Lung (tissue), 12 donors: Measurements from ENCODE around the gene NFATC2. TPM values are rescaled to one million over a fixed set of nuclear protein-coding genes. Genes with fewer than 3 reads are reported as not detected.

Experiments used
- ATAC-seq: fragments of 200-7000 bp; cut with Tn5 transposase; one replicate; pipeline ENCODE4 v1.9.1; 2020; ENCODE audit warnings: moderate number of reproducible peaks; ENCODE audit not compliant: insufficient read depth, low FRiP score
- DNase-seq, 3 donors: peaks; one replicate each; pipeline ENCODE4 v3.0.0-alpha.2; 2013 to 2017
- H3K27ac ChIP-seq, 2 donors: one replicate each; pipeline ENCODE4 v1.5.1; 2013; ENCODE audit warnings: mild to moderate bottlenecking in 2 of 2, moderate library complexity in 2 of 2, control low read depth in 1 of 2, inconsistent platforms in 1 of 2, low read depth in 1 of 2, low read length in 1 of 2
- H3K27me3 ChIP-seq, 3 donors: one replicate each; pipeline ENCODE4 v1.5.1; 2013; ENCODE audit warnings: low read length in 2 of 3; ENCODE audit not compliant: control insufficient read depth in 3 of 3, insufficient read depth in 3 of 3
- H3K36me3 ChIP-seq, 4 donors: one replicate each; pipeline ENCODE4 v1.5.1; 2013; ENCODE audit warnings: low read length in 4 of 4, mild to moderate bottlenecking in 1 of 4, moderate library complexity in 1 of 4; ENCODE audit not compliant: control insufficient read depth in 4 of 4, insufficient read depth in 4 of 4
- H3K4me1 ChIP-seq, 5 donors: one replicate each; pipeline ENCODE4 v1.5.1; 2013; ENCODE audit warnings: low read length in 5 of 5, mild to moderate bottlenecking in 2 of 5, moderate library complexity in 1 of 5; ENCODE audit not compliant: control insufficient read depth in 5 of 5, insufficient read depth in 5 of 5
- H3K4me3 ChIP-seq: one replicate; pipeline ENCODE4 v1.5.1; 2013; ENCODE audit warnings: mild to moderate bottlenecking, control low read depth, moderate library complexity
- H3K9ac ChIP-seq, 2 donors: one replicate each; pipeline ENCODE4 v1.5.1; 2013; ENCODE audit warnings: low read length in 2 of 2, control low read depth in 1 of 2; ENCODE audit not compliant: insufficient read depth in 1 of 2
- H3K9me3 ChIP-seq, 4 donors: one replicate each; pipeline ENCODE4 v1.5.1; 2013; ENCODE audit warnings: low read length in 3 of 4, mild to moderate bottlenecking in 1 of 4, moderate library complexity in 1 of 4; ENCODE audit not compliant: control insufficient read depth in 4 of 4, insufficient read depth in 3 of 4
- CTCF ChIP-seq: IDR thresholded peaks from 2 replicates; pipeline ENCODE4 v1.5.1; 2012; ENCODE audit warnings: mild to moderate bottlenecking; ENCODE audit errors: control extremely low read depth, extremely low read depth
- WGBS, 2 donors: extraction: QIAGEN DNeasy Blood & Tissue Kit; methylation state at CpG; one replicate each; pipeline ENCODE4 v1.1.7; 2013; 5-methylcytosine and 5-hydroxymethylcytosine counted together
- polyA plus RNA-seq, 2 donors: library from polyadenylated mRNA; stranded (reverse); fragments of 200-250 nt; gene quantifications; one replicate each; pipeline ENCODE4 v1.2.1, GENCODE V29; 2013
- total RNA-seq, 2 donors: library from RNA; depleted of rRNA in 1 of 2; stranded (reverse); fragments of >200 nt in 1 of 2; gene quantifications; one replicate each; pipeline ENCODE4 v1.2.1, GENCODE V29; 2014 to 2021
- donor health status: control.
- donor health status: control.
- donor health status: Bipolar disorder and iron deficiency.
- donor health status: healthy.
- donor health status: DM: yes; HTN: yes; CAD: no.

NFATC2 gene
- total and polyA plus RNA-seq, 4 donors, result 1.3 to 8.7 (median 4.7) TPM

- 89 to 92% methylated on average over 8 of the region's 8 CpGs for WGBS, 2 donors
- Histone ChIP-seq H3K36me3 (no peaks in the 10 kb centered on the region), H3K27ac (no peak overlapping the region), H3K27me3 (no peaks in the 10 kb centered on the region), H3K9me3 (no peaks in the 10 kb centered on the region), H3K4me1 (peaks cover 0 to 7% (median 5%) of the 10 kb centered on the region in 5 donors), H3K4me3 (no peak overlapping the region), H3K9ac (no peak overlapping the region)
- DNase-seq, result no peak
- TF ChIP-seq CTCF, result no peak
- no peak for ATAC-seq
These were observed 167.0 kb downstream of the NFATC2 start for GRCh38 chr20:51375561-51375960.

GRCh38 chr20:51374961-51375360 is 167.6 kb downstream of the NFATC2 start:
- ATAC-seq, result no peak
- no peaks in the 10 kb centered on the region for H3K27me3 ChIP-seq
- no peak for DNase-seq

DNA sequence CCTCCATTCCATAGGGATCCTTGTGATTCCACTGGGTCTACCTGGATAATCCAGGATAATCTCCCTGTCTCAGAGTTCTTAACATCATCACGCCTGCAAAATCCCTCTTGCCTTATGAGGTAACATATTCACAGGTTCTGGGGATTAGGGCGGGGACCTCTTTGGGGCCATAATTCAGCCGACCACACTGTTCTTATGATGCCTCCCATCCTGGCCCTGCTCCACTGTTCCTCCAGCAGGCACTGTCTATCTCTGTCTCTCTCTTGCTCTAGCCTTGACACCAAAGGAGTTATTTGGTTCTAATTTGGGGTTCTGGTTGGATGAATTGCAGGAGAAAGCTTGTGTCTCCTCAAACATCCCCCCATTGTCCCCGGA is 168.1 kb downstream of the NFATC2 start:
- Histone ChIP-seq H3K4me1 (peaks cover 0 to 7% (median 5%) of the 10 kb centered on the region in 5 donors), H3K9me3 (no peaks in the 10 kb centered on the region), H3K4me3 (no peak overlapping the region), H3K9ac (no peak overlapping the region), H3K36me3 (no peaks in the 10 kb centered on the region), H3K27ac (no peak overlapping the region), H3K27me3 (no peaks in the 10 kb centered on the region)
- no peak for TF ChIP-seq CTCF
- WGBS, 2 donors, result 85 to 93% methylated on average over 4 of the region's 4 CpGs
- no peak for ATAC-seq
- no peak for DNase-seq

More at GRCh38 chr20:51374961-51375360, 167.6 kb downstream of the NFATC2 start:
- Histone ChIP-seq H3K9ac (no peak overlapping the region), H3K4me1 (peaks cover 0 to 7% (median 5%) of the 10 kb centered on the region in 5 donors), H3K4me3 (no peak overlapping the region), H3K27ac (no peak overlapping the region), H3K36me3 (no peaks in the 10 kb centered on the region), H3K9me3 (no peaks in the 10 kb centered on the region)
- WGBS, 2 donors, result 88 to 95% methylated on average over 9 of the region's 9 CpGs
- TF ChIP-seq CTCF, result no peak
